ENCODE results near the gene CAPN9. TPM values are rescaled to one million over a fixed set of nuclear protein-coding genes. Genes with fewer than 3 reads are reported as not detected.

Gene CAPN9
- total RNA-seq, 1 donor from 2014 or later: 0.78 TPM

- no peak overlapping the region for H3K27ac Mint-ChIP-seq
These were observed 5.2 kb downstream of the CAPN9 start for GRCh38 chr1:230752407-230752806.

GRCh38 chr1:230753191-230753585 is 6.0 kb downstream of the CAPN9 start:
- H3K4me3 Mint-ChIP-seq: no peak overlapping the region
- no peaks in the 10 kb centered on the region for H3K36me3 Mint-ChIP-seq
- no peak for TF ChIP-seq CTCF (IDR thresholded peaks at IDR 0.05; ENCODE audit: unreplicated experiment)
- H3K4me1 Mint-ChIP-seq: peaks cover 26% of the 10 kb centered on the region
- H3K27ac Mint-ChIP-seq: peak overlapping the region; percentile 35
- no peak for DNase-seq (ENCODE audit: low spot score in 2 of 2, unreplicated experiment in 2 of 2)
- peaks cover 1% of the 10 kb centered on the region for H3K27me3 Mint-ChIP-seq (ENCODE audit: low read depth)
- H3K9me3 Mint-ChIP-seq: no peaks in the 10 kb centered on the region

More at GRCh38 chr1:230752407-230752806, 5.2 kb downstream of the CAPN9 start:
- DNase-seq (ENCODE audit: low spot score in 2 of 2, unreplicated experiment in 2 of 2): no peak
- Mint-ChIP-seq H3K27me3 (ENCODE audit: low read depth) (peaks cover 1% of the 10 kb centered on the region), H3K9me3 (no peaks in the 10 kb centered on the region), H3K36me3 (no peaks in the 10 kb centered on the region), H3K4me3 (no peak overlapping the region), H3K4me1 (peaks cover 26% of the 10 kb centered on the region)
- no peak for TF ChIP-seq CTCF (IDR thresholded peaks at IDR 0.05; ENCODE audit: unreplicated experiment)

DNA sequence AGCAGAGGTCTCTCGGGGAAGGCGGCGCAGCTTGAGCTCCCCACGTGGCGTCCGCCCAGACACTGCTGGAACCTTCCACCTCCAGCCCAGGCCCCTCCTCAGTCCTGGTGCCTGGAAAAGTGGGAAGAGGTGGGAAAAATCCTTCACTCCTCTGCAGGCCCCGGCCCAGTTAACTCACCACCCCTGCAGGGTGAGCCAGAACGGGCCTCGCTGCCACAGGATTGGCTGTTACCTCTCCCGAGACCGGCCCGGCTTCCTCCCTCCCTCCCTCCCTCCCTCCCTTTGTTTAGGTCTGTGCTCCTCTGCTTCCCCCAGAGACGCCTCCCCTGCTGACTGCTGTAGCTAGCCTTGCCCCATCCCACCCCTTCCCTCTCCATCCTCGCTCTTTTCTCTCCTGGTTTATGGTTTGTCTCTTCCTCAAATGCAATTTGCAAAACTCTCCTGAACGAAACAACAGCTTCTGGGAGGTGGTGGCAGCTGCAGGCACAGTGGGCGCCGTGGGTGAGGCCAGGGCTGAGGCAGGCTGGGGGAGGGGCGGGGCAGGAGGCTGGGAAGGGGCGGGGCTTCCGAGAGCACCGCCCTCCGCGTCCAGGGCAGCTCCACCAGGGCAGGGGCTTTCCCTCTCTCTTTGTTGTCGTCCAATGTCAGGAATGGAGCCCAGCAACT is 6.5 kb downstream of the CAPN9 start:
- Mint-ChIP-seq H3K36me3 (no peaks in the 10 kb centered on the region), H3K27me3 (ENCODE audit: low read depth) (peaks cover 1% of the 10 kb centered on the region), H3K27ac (peak overlapping the region; percentile 35), H3K9me3 (no peaks in the 10 kb centered on the region), H3K4me3 (peak overlapping the region; percentile 47), H3K4me1 (peaks cover 28% of the 10 kb centered on the region)
- no peak for TF ChIP-seq CTCF (IDR thresholded peaks at IDR 0.05; ENCODE audit: unreplicated experiment)
- no peak for DNase-seq (ENCODE audit: low spot score in 2 of 2, unreplicated experiment in 2 of 2)

DNA sequence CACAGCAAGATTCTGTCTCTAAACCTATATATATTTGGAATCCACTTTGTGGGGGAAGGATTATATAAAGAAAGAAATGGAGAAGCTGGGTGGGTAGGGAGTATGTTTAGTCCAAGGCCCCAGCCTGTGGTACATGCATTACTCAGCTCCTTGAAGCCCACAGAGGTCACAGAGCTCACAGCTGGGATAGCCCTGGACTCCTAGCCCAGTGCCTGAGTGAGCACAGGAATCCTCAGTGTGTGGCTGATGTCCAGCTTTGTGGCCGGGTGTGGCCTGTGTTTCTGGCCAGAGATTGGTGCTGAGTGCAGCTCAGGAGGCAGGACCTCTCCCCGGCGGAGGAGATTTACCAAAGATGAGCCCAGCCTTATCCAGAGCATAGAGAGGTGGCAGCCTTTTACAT is 7.6 kb downstream of the CAPN9 start:
- H3K4me1 Mint-ChIP-seq: peaks cover 35% of the 10 kb centered on the region
- no peak overlapping the region for H3K4me3 Mint-ChIP-seq
- no peak for DNase-seq (ENCODE audit: low spot score in 2 of 2, unreplicated experiment in 2 of 2)
- H3K27me3 Mint-ChIP-seq (ENCODE audit: low read depth): peaks cover 1% of the 10 kb centered on the region
- H3K27ac Mint-ChIP-seq: no peak overlapping the region
- no peaks in the 10 kb centered on the region for H3K9me3 Mint-ChIP-seq
- H3K36me3 Mint-ChIP-seq: no peaks in the 10 kb centered on the region
- TF ChIP-seq CTCF (IDR thresholded peaks at IDR 0.05; ENCODE audit: unreplicated experiment): no peak

DNA sequence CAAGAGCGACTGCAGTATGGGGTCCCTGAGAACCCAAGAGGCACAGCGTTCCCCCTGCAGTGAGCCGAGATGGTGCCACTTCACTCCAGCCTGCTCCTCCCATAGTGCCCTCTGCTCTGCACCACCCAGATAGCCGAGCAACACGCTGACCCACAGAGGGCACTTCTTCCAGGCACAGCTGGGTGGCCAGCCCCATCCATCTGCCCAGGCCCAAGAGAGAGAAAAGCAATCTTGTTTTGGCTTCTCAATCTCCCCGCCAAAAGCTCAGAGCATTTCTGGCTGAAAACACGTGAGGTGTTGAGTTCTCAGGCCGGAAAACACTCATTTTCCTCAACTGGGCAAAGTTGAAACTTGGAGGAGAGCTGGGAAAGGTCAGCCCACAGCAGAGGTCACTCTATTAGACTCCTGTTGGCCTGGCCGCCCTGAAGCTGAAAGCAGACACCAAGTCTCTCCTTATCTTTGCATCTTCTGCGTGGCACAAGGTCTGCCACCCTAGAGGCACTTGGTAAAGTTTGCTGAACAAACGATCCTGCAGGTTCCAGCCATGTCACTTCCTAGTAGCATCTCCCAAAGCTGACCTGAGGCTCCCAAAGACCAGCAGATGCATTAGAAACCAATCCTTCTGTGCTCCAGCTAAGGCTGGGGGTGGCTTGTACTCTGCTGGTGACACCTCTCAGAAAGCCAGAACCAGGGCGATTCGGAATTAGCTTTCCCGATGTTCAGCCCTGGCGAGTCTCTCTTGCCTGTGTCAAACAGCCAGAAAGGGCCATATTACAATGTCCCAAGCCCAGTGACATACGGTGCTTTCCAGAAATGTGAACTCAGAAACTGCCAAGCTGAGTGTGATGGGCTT is 10.9 kb downstream of the CAPN9 start:
- no peak for DNase-seq (ENCODE audit: low spot score in 2 of 2, unreplicated experiment in 2 of 2)
- Mint-ChIP-seq H3K9me3 (no peaks in the 10 kb centered on the region), H3K27me3 (ENCODE audit: low read depth) (peaks cover 14% of the 10 kb centered on the region), H3K4me3 (no peak overlapping the region), H3K27ac (no peak overlapping the region), H3K36me3 (no peaks in the 10 kb centered on the region), H3K4me1 (peaks cover 19% of the 10 kb centered on the region)
- no peak for TF ChIP-seq CTCF (IDR thresholded peaks at IDR 0.05; ENCODE audit: unreplicated experiment)
